Uterus (tissue), 4 donors: Measurements from ENCODE around the gene RAD51B. TPM values are rescaled to one million over a fixed set of nuclear protein-coding genes. Genes with fewer than 3 reads are reported as not detected.

Source experiments
- DNase-seq, 2 donors: peaks; one replicate each; pipeline ENCODE4 v3.0.0-alpha.2; 2019 to 2020
- H3K27ac ChIP-seq, 2 donors: fragments of 200-600 bp; sonication (generic); 1 replicate in 1 of 2; 2 replicates in 1 of 2; pipeline ENCODE4 v1.5.1; 2016 to 2018
- H3K27me3 ChIP-seq, 2 donors: fragments of 200-600 bp; sonication (generic); one replicate each; pipeline ENCODE4 v1.5.1; 2018 to 2019; ENCODE audit warnings: control low read depth in 1 of 2
- H3K36me3 ChIP-seq, 2 donors: fragments of 200-600 bp; sonication (generic); one replicate each; pipeline ENCODE4 v1.5.1; 2019; ENCODE audit warnings: control low read depth in 1 of 2
- H3K4me1 ChIP-seq, 2 donors: fragments of 200-600 bp; sonication (generic); one replicate each; pipeline ENCODE4 v1.5.1; 2018 to 2019; ENCODE audit warnings: control low read depth in 1 of 2
- H3K4me3 ChIP-seq, 2 donors: fragments of 200-600 bp; sonication (generic); 1 replicate in 1 of 2; 2 replicates in 1 of 2; pipeline ENCODE4 v1.5.1; 2018 to 2019; ENCODE audit warnings: mild to moderate bottlenecking in 1 of 2
- H3K9me3 ChIP-seq, 2 donors: fragments of 200-600 bp; sonication (generic); one replicate each; pipeline ENCODE4 v1.5.1; 2019; ENCODE audit warnings: control low read depth in 1 of 2
- POLR2A ChIP-seq, 2 donors: fragments of 450-650 bp; IDR thresholded peaks; one replicate each; pipeline ENCODE4 v1.6.1; 2016; ENCODE audit warnings: antibody characterized with exemption in 2 of 2, mild to moderate bottlenecking in 1 of 2, moderate library complexity in 1 of 2
- intact Hi-C: fragments of 100-400 bp; cut with DNase I; formaldehyde crosslinking; loops from one replicate; pipeline ENCODE4 v1.15.1; 2023; ENCODE audit warnings: low total_unique reads
- total RNA-seq, 4 donors: library from RNA; depleted of rRNA in 3 of 4; stranded (reverse); fragments of >200 nt in 3 of 4; gene quantifications; one replicate each; pipeline versions ENCODE4 v1.1.0 to v1.2.4, GENCODE V29; 2014 to 2023
- TF ChIP-seq, protein P1 (sequence below), 4 experiments: fragments of 200-600 bp in 2 of 4; fragments of 450-650 bp in 2 of 4; sonication (generic) in 2 of 4; IDR thresholded peaks; one replicate each; pipeline ENCODE4 v1.5.1; 2016 to 2019; ENCODE audit warnings: antibody characterized with exemption in 4 of 4, mild to moderate bottlenecking in 2 of 4, moderate library complexity in 1 of 4
- donor health status: DM: yes; HTN: yes; CAD: no.

Gene RAD51B
- total RNA-seq, 4 donors from 2014 or later, result 29.5 to 100.0 (median 70.3) TPM

DNA sequence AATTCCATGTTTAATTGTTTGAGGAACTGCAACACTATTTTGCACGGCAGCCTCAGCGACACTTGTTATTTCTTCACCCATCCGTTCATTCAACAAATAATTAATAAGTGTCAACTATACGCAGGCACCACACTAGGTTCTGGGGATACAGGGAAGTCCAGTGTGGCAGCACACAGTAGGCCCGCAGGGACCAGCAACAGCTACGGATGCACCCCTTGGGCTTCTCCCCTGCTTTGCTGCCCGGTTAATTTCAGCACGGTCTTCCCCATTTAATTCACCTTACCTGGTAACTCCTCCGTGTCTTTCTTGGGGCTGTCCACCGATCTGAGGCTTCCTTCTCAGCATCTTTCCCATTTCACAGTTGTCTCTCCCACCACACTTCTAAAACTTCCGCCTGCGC is 925.0 kb downstream of the RAD51B start:
- no peak overlapping the region for H3K4me3 ChIP-seq
- H3K27ac ChIP-seq, result no peak overlapping the region
- TF ChIP-seq POLR2A (IDR thresholded peaks at IDR 0.05), result no peak
- TF ChIP-seq, protein P1, sequence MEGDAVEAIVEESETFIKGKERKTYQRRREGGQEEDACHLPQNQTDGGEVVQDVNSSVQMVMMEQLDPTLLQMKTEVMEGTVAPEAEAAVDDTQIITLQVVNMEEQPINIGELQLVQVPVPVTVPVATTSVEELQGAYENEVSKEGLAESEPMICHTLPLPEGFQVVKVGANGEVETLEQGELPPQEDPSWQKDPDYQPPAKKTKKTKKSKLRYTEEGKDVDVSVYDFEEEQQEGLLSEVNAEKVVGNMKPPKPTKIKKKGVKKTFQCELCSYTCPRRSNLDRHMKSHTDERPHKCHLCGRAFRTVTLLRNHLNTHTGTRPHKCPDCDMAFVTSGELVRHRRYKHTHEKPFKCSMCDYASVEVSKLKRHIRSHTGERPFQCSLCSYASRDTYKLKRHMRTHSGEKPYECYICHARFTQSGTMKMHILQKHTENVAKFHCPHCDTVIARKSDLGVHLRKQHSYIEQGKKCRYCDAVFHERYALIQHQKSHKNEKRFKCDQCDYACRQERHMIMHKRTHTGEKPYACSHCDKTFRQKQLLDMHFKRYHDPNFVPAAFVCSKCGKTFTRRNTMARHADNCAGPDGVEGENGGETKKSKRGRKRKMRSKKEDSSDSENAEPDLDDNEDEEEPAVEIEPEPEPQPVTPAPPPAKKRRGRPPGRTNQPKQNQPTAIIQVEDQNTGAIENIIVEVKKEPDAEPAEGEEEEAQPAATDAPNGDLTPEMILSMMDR (IDR thresholded peaks at IDR 0.05), result no peak
- DNase-seq, result no peak
- no peaks in the 10 kb centered on the region for H3K9me3 ChIP-seq
- peaks cover 4 to 5% of the 10 kb centered on the region in 2 donors for H3K4me1 ChIP-seq
- intact Hi-C loops, result no loop called here
- no peaks in the 10 kb centered on the region for H3K36me3 ChIP-seq
- H3K27me3 ChIP-seq, result no peaks in the 10 kb centered on the region

DNA sequence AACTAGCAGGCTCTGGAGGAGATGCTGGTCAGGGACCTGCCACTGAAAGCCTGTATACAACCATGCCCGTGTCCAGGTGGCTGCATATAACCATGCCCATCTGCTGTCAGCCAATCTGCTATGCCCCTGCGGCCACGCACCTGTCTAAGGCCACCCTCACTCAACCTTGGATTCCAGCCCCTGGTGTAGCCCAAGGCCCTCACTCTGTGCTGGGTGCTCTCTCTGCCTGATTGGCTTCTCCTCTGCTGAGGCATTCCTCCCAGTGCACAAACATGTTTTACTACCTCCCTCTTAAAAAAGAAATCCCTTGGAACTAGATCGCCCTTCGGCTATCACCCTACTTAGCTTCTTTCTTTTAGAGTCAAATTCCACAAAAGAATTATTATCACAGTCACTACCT is 927.8 kb downstream of the RAD51B start:
- H3K4me1 ChIP-seq, result peaks cover 4 to 8% of the 10 kb centered on the region in 2 donors
- no peaks in the 10 kb centered on the region for H3K9me3 ChIP-seq
- no peak overlapping the region for H3K4me3 ChIP-seq
- no peaks in the 10 kb centered on the region for H3K27me3 ChIP-seq
- intact Hi-C loops, result no loop called here
- no peak for TF ChIP-seq POLR2A (IDR thresholded peaks at IDR 0.05)
- TF ChIP-seq, protein P1 (IDR thresholded peaks at IDR 0.05), result no peak
- H3K27ac ChIP-seq, result peak overlapping the region; percentile 77 to 81
- DNase-seq, result peak in 1 of 2 donors; percentile 20
- no peaks in the 10 kb centered on the region for H3K36me3 ChIP-seq

DNA sequence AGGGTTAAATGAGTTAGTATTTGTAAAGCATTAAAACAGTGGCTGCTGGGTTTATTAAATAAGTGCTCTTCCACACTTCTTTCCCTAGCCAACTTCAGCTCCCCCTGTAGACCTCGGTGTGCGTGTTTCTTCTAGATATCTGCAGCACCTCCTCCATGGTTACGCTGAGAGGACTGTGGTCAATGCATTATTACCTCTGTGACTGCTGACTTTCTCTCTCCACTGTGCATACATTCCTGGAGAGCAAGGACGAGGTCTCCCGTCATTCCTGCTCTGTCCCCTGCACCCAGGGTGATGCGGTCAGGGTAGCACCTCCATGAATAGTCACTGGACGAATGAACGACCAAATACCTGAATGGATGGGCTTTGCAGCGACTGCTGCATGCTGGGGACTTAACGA is 928.7 kb downstream of the RAD51B start:
- Histone ChIP-seq H3K4me1 (peaks cover 4 to 8% of the 10 kb centered on the region in 2 donors), H3K27ac (peak overlapping the region; percentile 77 to 81), H3K36me3 (no peaks in the 10 kb centered on the region), H3K9me3 (no peaks in the 10 kb centered on the region), H3K4me3 (no peak overlapping the region), H3K27me3 (no peaks in the 10 kb centered on the region)
- TF ChIP-seq, protein P1 (IDR thresholded peaks at IDR 0.05), result no peak
- no peak for TF ChIP-seq POLR2A (IDR thresholded peaks at IDR 0.05)
- intact Hi-C loops, result no loop called here
- no peak for DNase-seq

DNA sequence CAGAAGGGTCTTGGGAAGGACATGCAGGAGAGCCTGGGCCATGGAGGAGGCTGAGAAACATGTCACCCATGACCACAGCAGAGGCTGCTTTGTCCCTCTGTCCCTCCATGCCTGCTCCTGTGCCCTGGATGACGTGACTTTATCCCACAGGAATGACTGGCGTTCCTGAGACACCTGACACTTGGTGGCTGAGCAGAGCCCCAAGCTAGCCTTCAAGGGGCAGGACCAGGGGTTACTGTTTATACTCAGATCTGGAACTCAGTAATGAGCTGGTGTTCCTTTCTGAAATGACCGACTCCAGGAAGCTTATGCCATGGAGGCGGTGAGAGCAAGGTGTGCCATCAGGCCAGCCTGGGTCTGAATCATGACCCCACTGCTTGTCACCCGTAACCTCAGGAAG is 929.1 kb downstream of the RAD51B start:
- H3K36me3 ChIP-seq, result no peaks in the 10 kb centered on the region
- H3K4me1 ChIP-seq, result peaks cover 4 to 9% of the 10 kb centered on the region in 2 donors
- no peak overlapping the region for H3K4me3 ChIP-seq
- no peak for TF ChIP-seq POLR2A (IDR thresholded peaks at IDR 0.05)
- TF ChIP-seq, protein P1 (IDR thresholded peaks at IDR 0.05), result no peak
- no peaks in the 10 kb centered on the region for H3K27me3 ChIP-seq
- intact Hi-C loops, result no loop called here
- H3K9me3 ChIP-seq, result no peaks in the 10 kb centered on the region
- DNase-seq, result no peak
- peak overlapping the region; percentile 77 to 81 for H3K27ac ChIP-seq

DNA sequence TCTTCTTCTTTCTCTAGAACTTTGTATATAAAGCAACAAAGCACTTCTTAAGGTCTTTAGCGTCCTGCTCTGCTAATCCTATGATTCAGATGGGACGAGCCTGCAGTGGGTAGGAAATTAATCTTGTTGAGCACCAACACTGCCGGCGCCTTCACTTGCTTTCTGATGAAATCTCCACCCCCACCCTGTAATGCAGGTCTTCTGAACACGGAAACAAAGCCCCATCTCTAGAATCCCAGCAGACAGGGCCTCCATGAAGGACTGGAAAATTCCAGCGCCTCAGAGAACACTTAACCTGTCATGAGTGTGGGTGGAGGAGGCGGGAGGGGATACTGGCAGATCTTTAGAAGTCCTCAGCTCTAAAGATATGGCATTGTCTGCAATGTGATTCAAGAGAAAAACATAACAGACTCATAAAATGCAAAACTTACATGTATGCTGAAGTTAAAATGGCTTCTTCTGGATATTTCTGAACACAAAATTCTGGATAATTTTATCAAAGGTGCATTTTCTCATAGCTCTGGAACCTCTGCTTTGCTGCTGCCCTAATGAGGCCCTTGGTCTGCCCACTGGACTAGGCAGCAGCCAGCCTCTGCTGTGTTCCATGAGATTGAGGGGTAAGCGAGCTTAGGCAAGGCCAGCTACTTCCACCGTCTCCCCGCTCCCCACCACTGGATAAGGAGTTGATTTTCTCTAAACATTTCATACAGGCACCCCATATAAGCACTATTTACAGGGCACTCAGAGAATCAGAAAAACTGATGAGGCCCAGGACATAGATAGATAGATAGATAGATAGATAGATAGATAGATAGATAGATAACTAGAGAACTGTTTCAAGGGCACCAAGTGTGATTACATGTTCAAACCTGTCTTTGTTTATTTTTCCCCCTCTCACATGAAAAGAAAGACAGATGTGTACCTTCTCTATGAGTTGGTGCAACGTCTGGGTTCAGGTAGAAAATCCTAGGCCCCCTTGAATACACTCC is 930.2 kb downstream of the RAD51B start:
- Histone ChIP-seq H3K9me3 (no peaks in the 10 kb centered on the region), H3K27ac (peak overlapping the region; percentile 77 to 81), H3K36me3 (no peaks in the 10 kb centered on the region), H3K4me3 (no peak overlapping the region), H3K4me1 (peaks cover 4 to 12% of the 10 kb centered on the region in 2 donors), H3K27me3 (no peaks in the 10 kb centered on the region)
- no peak for TF ChIP-seq POLR2A (IDR thresholded peaks at IDR 0.05)
- TF ChIP-seq, protein P1 (IDR thresholded peaks at IDR 0.05), result no peak
- peak; percentile 68 to 89 for DNase-seq
- intact Hi-C loops, result no loop called here
